GM13977 (cell line): ENCODE measurements around the gene PDE3B.
"Not testable (repeated sequence)": the region's sequence is repeated elsewhere in the genome, so short reads cannot be mapped to it uniquely, and the experiment has no call there.

Experiments
- DNase-seq: peaks from one replicate; pipeline ENCODE4 v3.0.0; 2012; ENCODE audit warnings: low spot score
- CTCF ChIP-seq: IDR thresholded peaks from 2 replicates; pipeline ENCODE4 v1.5.1; 2012; ENCODE audit warnings: mild to moderate bottlenecking, control low read depth; ENCODE audit not compliant: insufficient read depth; ENCODE audit errors: extremely low read depth, missing control alignments
- in situ Hi-C: fragments of 300-500 bp; cut with MboI; formaldehyde crosslinking; loops from one replicate; pipeline ENCODE4 v1.12.0; 2022; ENCODE audit warnings: low sequenced_read_pairs, low pct_unique_long_range_greater_than_20kb, mixed read lengths, inconsistent platforms; ENCODE audit not compliant: unreplicated experiment

The PDE3B gene

GRCh38 chr11:14746857-14747395, 103.3 kb downstream of the PDE3B start:
- TF ChIP-seq CTCF = no peak
- no peak for DNase-seq
- in situ Hi-C loops = no loop called here

- no peak for TF ChIP-seq CTCF
- in situ Hi-C loops = no loop called here
- no peak for DNase-seq
Measured at GRCh38 chr11:14748090-14748489, 104.5 kb downstream of the PDE3B start.

- no peak for TF ChIP-seq CTCF
- in situ Hi-C loops = loop anchor here (25.0 kb wide), 1 partner anchor 214 kb away; no protein-coding TSS in a partner anchor
- no peak for DNase-seq
Measured at GRCh38 chr11:14750911-14751310, 107.3 kb downstream of the PDE3B start.

GRCh38 chr11:14751975-14752407, 108.4 kb downstream of the PDE3B start:
- no peak for TF ChIP-seq CTCF
- no peak for DNase-seq
- in situ Hi-C loops = loop anchor here (25.0 kb wide), 1 partner anchor 215 kb away; no protein-coding TSS in a partner anchor

- TF ChIP-seq CTCF = no peak
- DNase-seq = no peak
- in situ Hi-C loops = loop anchor here (25.0 kb wide), 1 partner anchor 218 kb away; no protein-coding TSS in a partner anchor
Measured at GRCh38 chr11:14755140-14755539, 111.5 kb downstream of the PDE3B start.

GRCh38 chr11:14756349-14756748, 112.7 kb downstream of the PDE3B start:
- in situ Hi-C loops = loop anchor here (25.0 kb wide), 1 partner anchor 219 kb away; no protein-coding TSS in a partner anchor
- DNase-seq = no peak
- TF ChIP-seq CTCF = no peak

- not testable (repeated sequence) for DNase-seq
- in situ Hi-C loops = loop anchor here (25.0 kb wide), 1 partner anchor 222 kb away; no protein-coding TSS in a partner anchor
Measured at GRCh38 chr11:14759300-14760012, 115.9 kb downstream of the PDE3B start.
